ENCODE measurements around the gene TPRA1. TPM values are rescaled to one million over a fixed set of nuclear protein-coding genes. Genes with fewer than 3 reads are reported as not detected.

TPRA1 gene
- total RNA-seq = 10 to 100 TPM; 27.2 to 42.3 (median 31.8) TPM
- 10 to 100 TPM; 16.1 to 29.6 (median 27.6) TPM for polyA plus RNA-seq
- long read RNA-seq, donor 1, transcript TPRA1-202 (11 exons, 1,933 nt) = major isoform, 5 of 6 reads
- long read RNA-seq, donor 1, partial matches to known transcripts = 0 of 6 reads
- long read RNA-seq, donor 1, other reads (novel, unspliced or antisense) = 0 of 6 reads
- long read RNA-seq, donor 2, transcript TPRA1-202 (11 exons, 1,933 nt) = major isoform, 6 of 7 reads
- long read RNA-seq, donor 2, partial matches to known transcripts = 0 of 7 reads
- long read RNA-seq, donor 2, other reads (novel, unspliced or antisense) = 0 of 7 reads

GRCh38 chr3:127590593-127591465 is at the start of gene TPRA1:
Gene TPRA1, minus strand, starts transcription at chr3:127590733. Its CDS starts 10,587 bp downstream, at chr3:127580146.
- peaks cover 0 to 10% (median 0%) of the 10 kb centered on the region in 6 donors for H3K36me3 ChIP-seq
- H3K9me3 ChIP-seq = no peaks in the 10 kb centered on the region
- H3K4me1 ChIP-seq = peaks cover 20 to 55% (median 42%) of the 10 kb centered on the region in 6 donors
- peak within 1 kb of the TSS; percentile 72 to 99 (median 94) for H3K4me3 ChIP-seq
- WGBS, 5 donors = 0 to 1% (median 1%) methylated on average over 42 to 72 of the region's 72 CpGs
- H3K27me3 ChIP-seq (replicated peaks in 1 of 7) = no peaks in the 10 kb centered on the region
- TF ChIP-seq CTCF (IDR thresholded peaks at IDR 0.05 in 8 of 11, conservative IDR thresholded peaks at IDR 0.05 in 3 of 11) (peak in 7 of 11 experiments; percentile 2 to 46 (median 33)), POLR2AphosphoS5 (IDR thresholded peaks at IDR 0.05) (peak; percentile 63 to 83 (median 81)), POLR2A (IDR thresholded peaks at IDR 0.05) (peak in 1 of 3 donors; percentile 14)
- DNase-seq = peak; percentile 95
- intact Hi-C loops (cut with DNase I; ENCODE audit: low total_unique reads) = no loop called here
- H3K27ac ChIP-seq = peak within 1 kb of the TSS; percentile 82 to 97 (median 93)

GRCh38 chr3:127640042-127640355 is 49.5 kb upstream of the TPRA1 start:
- no peak for DNase-seq
- no peaks in the 10 kb centered on the region for H3K27me3 ChIP-seq (replicated peaks in 1 of 7)
- no peak overlapping the region for H3K27ac ChIP-seq
- TF ChIP-seq POLR2A (IDR thresholded peaks at IDR 0.05) (no peak), CTCF (IDR thresholded peaks at IDR 0.05 in 8 of 11, conservative IDR thresholded peaks at IDR 0.05 in 3 of 11) (no peak), POLR2AphosphoS5 (IDR thresholded peaks at IDR 0.05) (no peak)
- no peak overlapping the region for H3K4me3 ChIP-seq
- H3K36me3 ChIP-seq = no peaks in the 10 kb centered on the region
- peaks cover 0 to 7% (median 0%) of the 10 kb centered on the region in 6 donors for H3K4me1 ChIP-seq
- intact Hi-C loops (cut with DNase I; ENCODE audit: low total_unique reads) = no loop called here
- no peaks in the 10 kb centered on the region for H3K9me3 ChIP-seq
- 94 to 98% (median 97%) methylated on average over 3 of the region's 3 CpGs for WGBS, 5 donors

GRCh38 chr3:127639173-127640041 is 48.9 kb upstream of the TPRA1 start:
- H3K27ac ChIP-seq = no peak overlapping the region
- no peak for TF ChIP-seq CTCF (IDR thresholded peaks at IDR 0.05 in 8 of 11, conservative IDR thresholded peaks at IDR 0.05 in 3 of 11)
- TF ChIP-seq POLR2A (IDR thresholded peaks at IDR 0.05) = no peak
- TF ChIP-seq POLR2AphosphoS5 (IDR thresholded peaks at IDR 0.05) = no peak
- intact Hi-C loops (cut with DNase I; ENCODE audit: low total_unique reads) = no loop called here
- H3K36me3 ChIP-seq = no peaks in the 10 kb centered on the region
- peaks cover 0 to 7% (median 0%) of the 10 kb centered on the region in 6 donors for H3K4me1 ChIP-seq
- H3K27me3 ChIP-seq (replicated peaks in 1 of 7) = no peaks in the 10 kb centered on the region
- no peak for DNase-seq
- 83 to 92% (median 91%) methylated on average over 5 of the region's 5 CpGs for whole genome bisulfite sequencing, 5 donors
- no peaks in the 10 kb centered on the region for H3K9me3 ChIP-seq
- no peak overlapping the region for H3K4me3 ChIP-seq
